B cell (primary cell): Measurements from ENCODE around the gene MAZ. TPM values are rescaled to one million over a fixed set of nuclear protein-coding genes. Genes with fewer than 3 reads are reported as not detected.
"Not testable (repeated sequence)": the region's sequence is repeated elsewhere in the genome, so short reads cannot be mapped to it uniquely, and the experiment has no call there.

Experiments used
- ATAC-seq: fragments of 200-7000 bp; cut with Tn5 transposase; one replicate; pipeline ENCODE4 v1.10.0; 2021; ENCODE audit warnings: low read depth, mild to moderate bottlenecking, moderate number of reproducible peaks, moderate library complexity
- CTCF ChIA-PET: fragments of 350-600 bp; sonication (Branson Sonifier 250); formaldehyde crosslinking; loops from one replicate; lab custom pipeline; 2021; ENCODE audit warnings: antibody characterized with exemption, inconsistent platforms; lab: Charles Lee
- POLR2A ChIA-PET: fragments of 350-600 bp; sonication (Branson Sonifier 250); formaldehyde crosslinking; loops from one replicate; lab custom pipeline; 2021; ENCODE audit warnings: antibody characterized with exemption; lab: Charles Lee
- DNase-seq: peaks from one replicate; pipeline ENCODE4 v3.0.0; 2013
- H2AFZ ChIP-seq: 2 replicates; pipeline ENCODE4 v1.6.1; 2012; ENCODE audit warnings: mild to moderate bottlenecking, low read depth, low read length; ENCODE audit not compliant: insufficient read depth, poor library complexity, severe bottlenecking
- H3K27ac ChIP-seq, 2 donors: 1 replicate in 1 of 2; 2 replicates in 1 of 2; pipeline ENCODE4 v1.5.1; 2012 to 2013; ENCODE audit warnings: low read length in 2 of 2, mild to moderate bottlenecking in 2 of 2, moderate library complexity in 1 of 2
- H3K27me3 ChIP-seq, 4 experiments: fragments of 200-600 bp in 1 of 4; sonication (generic) in 1 of 4; replicated peaks in 1 of 4; 1 replicate in 2 of 4; 2 replicates in 2 of 4; pipeline versions ENCODE4 v1.6.1 to v1.7.0; 2013 to 2016; ENCODE audit warnings: low read length in 3 of 4, mild to moderate bottlenecking in 2 of 4, mixed read lengths in 1 of 4, moderate library complexity in 1 of 4; ENCODE audit not compliant: insufficient read depth in 4 of 4, control insufficient read depth in 3 of 4; ENCODE audit errors: control extremely low read depth in 1 of 4
- H3K36me3 ChIP-seq, 2 experiments: replicated peaks in 1 of 2; 1 replicate in 1 of 2; 2 replicates in 1 of 2; pipeline versions ENCODE4 v1.6.1 to v1.7.1; 2013; ENCODE audit warnings: low read length in 1 of 2; ENCODE audit not compliant: insufficient read depth in 2 of 2, control insufficient read depth in 1 of 2; ENCODE audit errors: control extremely low read depth in 1 of 2, extremely low read depth in 1 of 2
- H3K4me1 ChIP-seq, 2 donors: fragments of 200-600 bp in 1 of 2; sonication (generic) in 1 of 2; 1 replicate in 1 of 2; 2 replicates in 1 of 2; pipeline versions ENCODE4 v1.5.1 to v1.6.1; 2013 to 2017; ENCODE audit warnings: low read length in 2 of 2; ENCODE audit not compliant: control insufficient read depth in 2 of 2, insufficient read depth in 2 of 2
- H3K4me2 ChIP-seq: replicated peaks from 2 replicates; pipeline ENCODE3; 2012; ENCODE audit warnings: mild to moderate bottlenecking, low read depth, low read length; ENCODE audit not compliant: poor library complexity, severe bottlenecking
- H3K4me3 ChIP-seq, 5 experiments: fragments of 200-600 bp in 1 of 5; sonication (generic) in 1 of 5; 1 replicate in 3 of 5; 2 replicates in 2 of 5; pipeline versions ENCODE4 v1.5.1 to v1.7.0; 2011 to 2016; ENCODE audit warnings: low read length in 4 of 5, mild to moderate bottlenecking in 4 of 5, low read depth in 2 of 5, control low read depth in 1 of 5, moderate library complexity in 1 of 5; ENCODE audit not compliant: insufficient read depth in 1 of 5; ENCODE audit errors: control extremely low read depth in 1 of 5, extremely low read depth in 1 of 5
- H3K79me2 ChIP-seq: fragments of 200-600 bp; sonication (generic); one replicate; pipeline ENCODE4 v1.6.0; 2016; ENCODE audit warnings: low read length; ENCODE audit not compliant: control insufficient read depth, insufficient read depth
- H3K9ac ChIP-seq: fragments of 200-600 bp; sonication (generic); 2 replicates; pipeline ENCODE4 v1.6.1; 2017; ENCODE audit warnings: mild to moderate bottlenecking, low read length, moderate library complexity
- H3K9me3 ChIP-seq, 3 donors: one replicate each; pipeline versions ENCODE4 v1.6.1 to v1.7.1; 2013; ENCODE audit warnings: low read length in 2 of 3; ENCODE audit not compliant: control insufficient read depth in 2 of 3, insufficient read depth in 1 of 3; ENCODE audit errors: control extremely low read depth in 1 of 3
- H4K20me1 ChIP-seq: 2 replicates; pipeline ENCODE4 v1.6.0; 2012; ENCODE audit warnings: mild to moderate bottlenecking, low read length; ENCODE audit not compliant: insufficient read depth, control insufficient read depth, poor library complexity, severe bottlenecking
- H3K27ac Mint-ChIP-seq: one replicate; pipeline ENCODE4 v1.8.0; 2021; ENCODE audit warnings: mixed read lengths
- H3K27me3 Mint-ChIP-seq: one replicate; pipeline ENCODE4 v1.8.0; 2021; ENCODE audit warnings: mixed read lengths
- H3K4me1 Mint-ChIP-seq: one replicate; pipeline ENCODE4 v1.8.0; 2021; ENCODE audit warnings: mixed read lengths
- H3K4me3 Mint-ChIP-seq: one replicate; pipeline ENCODE4 v1.8.0; 2021; ENCODE audit warnings: mixed read lengths
- H3K9me3 Mint-ChIP-seq: one replicate; pipeline ENCODE4 v1.8.0; 2022; ENCODE audit warnings: mixed read lengths; ENCODE audit not compliant: insufficient read depth
- CTCF ChIP-seq: fragments of 200-600 bp; IDR thresholded peaks from one replicate; pipeline ENCODE4 v1.8.0; 2022; ENCODE audit warnings: antibody characterized with exemption, mild to moderate bottlenecking
- EZH2 ChIP-seq: IDR thresholded peaks from 2 replicates; pipeline ENCODE4 v1.6.1; 2012; ENCODE audit warnings: borderline replicate concordance, low read depth, mild to moderate bottlenecking, moderate library complexity, low read length; ENCODE audit not compliant: insufficient read depth, poor library complexity, severe bottlenecking
- WGBS: methylation state at CpG from one replicate; pipeline ENCODE4 v1.1.5; 2013; ENCODE audit warnings: missing lambda C conversion rate; ENCODE audit not compliant: insufficient coverage; 5-methylcytosine and 5-hydroxymethylcytosine counted together
- intact Hi-C: fragments of 100-400 bp; cut with micrococcal nuclease; formaldehyde crosslinking; loops from one replicate; pipeline ENCODE4 v1.10.0; 2022
- polyA plus RNA-seq: library from polyadenylated mRNA; depleted of rRNA; stranded (reverse); fragments of >200 nt; gene quantifications from 2 replicates; pipeline ENCODE4 v1.2.3, GENCODE V29; 2012
- total RNA-seq, 2 donors: library from RNA; stranded (reverse); fragments of 120-200 nt in 1 of 2; gene quantifications; 1 replicate in 1 of 2; 2 replicates in 1 of 2; pipeline versions ENCODE4 v1.2.3 to v1.2.4, GENCODE V29; 2013 to 2022

MAZ gene
- total and polyA plus RNA-seq, 2 donors (not counting 1 experiment from before 2014, with no cell fraction given), result 170 to 198 TPM

- H3K27me3 ChIP-seq, H3K4me2 ChIP-seq, H3K79me2 ChIP-seq, H3K27ac ChIP-seq, H3K36me3 ChIP-seq, H2AFZ ChIP-seq, H3K4me3 Mint-ChIP-seq, intact Hi-C loops, H3K27me3 Mint-ChIP-seq, H3K9me3 ChIP-seq, ATAC-seq, DNase-seq, H3K9ac ChIP-seq, H3K4me3 ChIP-seq, H3K9me3 Mint-ChIP-seq, H4K20me1 ChIP-seq: not testable (repeated sequence)
- peaks cover 10 to 30% of the 10 kb centered on the region in 2 donors for H3K4me1 ChIP-seq
- WGBS, result 100% methylated on average over 7 of the region's 8 CpGs
- CTCF ChIA-PET, result interaction anchor here (0.8 to 1.3 kb wide), 3 partner anchors 22 to 34 kb away, joined by 3 to 4 read pairs (median 4); no protein-coding TSS in a partner anchor
- H3K27ac Mint-ChIP-seq, result peak overlapping the region; percentile 65
- POLR2A ChIA-PET, result interaction anchor here (0.7 to 3.1 kb wide), 2 partner anchors 33 to 77 kb away, joined by 4 to 10 read pairs; partner anchors contain the start of gene KIF22
- H3K4me1 Mint-ChIP-seq, result peaks cover 15% of the 10 kb centered on the region
Observed at GRCh38 chr16:29757086-29757485, 49.2 kb upstream of the MAZ start.

- Mint-ChIP-seq H3K4me1 (peaks cover 15% of the 10 kb centered on the region), H3K9me3 (no peaks in the 10 kb centered on the region), H3K27me3 (no peaks in the 10 kb centered on the region), H3K4me3 (no peak overlapping the region), H3K27ac (peak overlapping the region; percentile 41)
- Histone ChIP-seq H3K4me1 (peaks cover 10 to 30% of the 10 kb centered on the region in 2 donors), H2AFZ (no peak overlapping the region), H4K20me1 (no peaks in the 10 kb centered on the region), H3K9me3 (peaks cover 0 to 1% (median 0%) of the 10 kb centered on the region in 3 donors), H3K27ac (no peak overlapping the region), H3K9ac (no peak overlapping the region), H3K79me2 (no peaks in the 10 kb centered on the region), H3K4me3 (no peak overlapping the region), H3K4me2 (no peak overlapping the region), H3K36me3 (no peaks in the 10 kb centered on the region), H3K27me3 (no peaks in the 10 kb centered on the region)
- no peak for ATAC-seq
- CTCF ChIA-PET, result interaction anchor here (1.0 kb wide), 2 partner anchors 10 to 27 kb away, joined by 3 to 5 read pairs; no protein-coding TSS in a partner anchor
- DNase-seq, result no peak
- TF ChIP-seq CTCF (no peak), EZH2 (no peak)
- intact Hi-C loops, result no loop called here
- POLR2A ChIA-PET, result interaction anchor here (0.7 kb wide), 3 partner anchors 28 to 76 kb away, joined by 3 to 4 read pairs (median 3); no protein-coding TSS in a partner anchor
- WGBS, result 99% methylated on average over 6 of the region's 6 CpGs
Observed at GRCh38 chr16:29757950-29758466, 48.3 kb upstream of the MAZ start.
